Activated CD8-positive, alpha-beta memory T cell treated with anti-CD3 and anti-CD28 coated beads, Interleukin-2, amount 50 U/mL, for 4 hours (primary cell): ENCODE results near the gene ADCY5.

Source experiments
- DNase-seq: peaks from one replicate; pipeline ENCODE4 v3.0.0-alpha.2; 2020

ADCY5 gene

DNA sequence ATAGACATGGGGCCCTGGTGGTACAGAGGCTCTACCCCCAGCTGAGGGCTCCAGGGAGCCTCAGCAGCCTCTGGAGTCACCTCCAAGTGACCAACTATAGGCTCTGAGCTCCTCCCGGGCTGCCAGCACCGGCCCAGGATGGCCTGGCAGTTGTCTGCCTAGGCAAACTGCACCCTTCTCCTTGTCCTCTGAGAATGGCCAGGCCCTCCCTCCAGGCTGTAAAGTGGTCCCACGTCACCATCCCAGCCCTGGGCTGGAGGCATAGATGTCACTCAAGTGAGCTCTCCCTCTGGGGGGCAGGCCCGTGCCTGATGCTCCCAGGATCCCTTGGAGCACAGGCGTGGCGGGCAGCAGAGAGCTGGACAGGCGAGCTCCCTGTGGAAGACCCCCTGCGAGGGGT is 127.1 kb downstream of the ADCY5 start:
- no peak for DNase-seq

GRCh38 chr3:123320221-123320620 is 128.7 kb downstream of the ADCY5 start:
- no peak for DNase-seq

DNA sequence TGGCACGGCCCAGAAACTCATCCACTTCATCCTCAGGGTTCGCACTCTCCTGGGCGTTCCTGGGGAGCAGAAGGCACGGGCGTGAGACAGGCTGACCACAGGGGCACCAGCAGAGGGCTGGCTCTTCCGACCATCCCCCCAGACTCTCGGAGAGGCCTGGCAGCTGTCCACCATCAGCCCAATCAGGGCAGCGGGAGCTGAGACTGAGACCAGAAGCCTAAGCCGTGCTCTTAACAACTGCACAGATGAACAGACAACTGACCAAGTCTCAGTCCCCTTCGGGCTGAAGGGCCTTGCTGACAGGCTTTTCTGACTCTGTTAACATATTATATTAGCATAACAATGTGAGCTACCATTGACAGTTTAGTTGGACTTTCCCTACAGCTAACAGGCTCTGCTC is 129.1 kb downstream of the ADCY5 start:
- DNase-seq, result no peak

DNA sequence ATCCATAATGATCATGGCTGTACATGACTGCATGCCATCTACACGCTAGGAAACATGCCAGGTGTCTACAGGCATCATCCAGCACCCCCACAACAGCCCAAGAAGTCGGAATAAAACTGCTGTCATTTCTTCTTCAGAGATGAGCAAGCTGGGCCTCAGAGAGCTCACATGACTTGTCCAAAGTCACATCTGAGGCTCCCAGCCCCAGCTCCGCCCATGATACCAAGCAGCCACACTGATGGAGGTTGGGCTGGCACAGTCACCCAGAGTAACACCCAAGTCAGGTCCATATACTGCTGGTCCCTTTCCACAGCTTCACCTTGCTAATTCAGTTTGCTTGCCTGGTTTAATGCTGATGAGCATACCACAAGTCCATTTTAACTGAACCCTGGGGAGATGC is 130.5 kb downstream of the ADCY5 start:
- DNase-seq, result no peak

GRCh38 chr3:123317716-123318115 is 131.2 kb downstream of the ADCY5 start:
- no peak for DNase-seq

- no peak for DNase-seq
Observed at GRCh38 chr3:123315271-123315595, 133.7 kb downstream of the ADCY5 start.

DNA sequence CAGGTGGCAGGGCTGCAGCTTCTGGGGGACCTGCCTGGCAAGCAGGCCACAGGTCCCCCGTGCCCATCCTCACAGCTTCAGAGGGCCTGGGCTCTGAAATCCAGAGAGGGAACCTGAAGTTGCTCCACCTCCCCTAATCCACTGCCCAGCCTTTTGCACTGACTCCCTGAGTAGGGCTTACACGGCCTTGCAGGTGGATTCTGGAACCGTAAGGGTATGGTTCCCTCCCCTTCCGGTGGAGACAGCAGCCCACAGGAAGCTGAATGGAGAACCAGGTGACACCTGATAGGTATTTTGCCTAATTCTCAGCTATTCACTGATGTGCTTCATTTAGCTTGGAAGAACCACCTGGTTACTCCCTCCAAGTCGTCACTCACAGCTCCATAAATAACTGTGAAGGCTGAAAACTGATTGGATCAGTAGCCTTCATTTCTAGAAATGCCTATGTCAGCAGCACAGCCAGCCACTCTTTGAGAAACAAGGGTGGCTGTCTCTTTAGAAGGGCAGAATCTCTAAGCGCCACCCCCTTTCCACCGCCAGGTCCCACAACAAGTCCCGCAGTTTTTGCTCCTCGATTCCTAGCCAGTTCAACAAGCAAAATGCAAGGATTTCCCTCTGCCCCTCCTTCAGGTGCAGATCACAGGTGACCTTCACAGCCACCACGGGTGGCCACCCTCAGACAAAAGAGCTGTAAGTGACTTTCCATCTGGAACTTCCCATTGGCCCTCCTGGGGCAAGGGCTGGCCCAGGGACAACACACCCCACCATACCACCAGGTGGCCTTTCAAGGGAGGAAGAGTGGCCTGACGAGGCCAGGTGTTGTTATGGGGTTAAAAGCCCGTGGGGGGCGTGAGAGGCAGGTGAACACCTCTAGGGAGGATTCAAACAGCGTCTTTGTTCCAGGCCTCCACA is 134.3 kb downstream of the ADCY5 start:
- DNase-seq, result no peak

DNA sequence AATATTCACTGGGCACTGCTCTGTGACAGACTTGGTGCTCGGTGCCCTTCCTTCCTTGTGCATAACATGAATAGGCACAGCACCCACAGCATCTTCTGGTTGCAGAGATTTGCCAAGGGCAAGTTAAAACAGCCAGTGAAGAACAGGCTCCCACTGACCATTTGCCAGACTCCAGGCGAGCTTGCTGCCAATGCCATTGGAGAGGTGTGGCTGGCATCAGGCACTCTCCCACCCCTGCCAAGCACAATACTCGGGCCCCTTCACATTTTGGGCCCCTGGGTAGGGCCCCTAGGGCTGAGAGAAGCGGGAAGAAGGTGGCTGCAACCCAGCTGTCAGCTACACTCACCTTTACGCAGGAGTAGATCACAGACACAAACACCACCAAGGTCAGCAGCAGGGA is 135.0 kb downstream of the ADCY5 start:
- DNase-seq, result no peak

DNA sequence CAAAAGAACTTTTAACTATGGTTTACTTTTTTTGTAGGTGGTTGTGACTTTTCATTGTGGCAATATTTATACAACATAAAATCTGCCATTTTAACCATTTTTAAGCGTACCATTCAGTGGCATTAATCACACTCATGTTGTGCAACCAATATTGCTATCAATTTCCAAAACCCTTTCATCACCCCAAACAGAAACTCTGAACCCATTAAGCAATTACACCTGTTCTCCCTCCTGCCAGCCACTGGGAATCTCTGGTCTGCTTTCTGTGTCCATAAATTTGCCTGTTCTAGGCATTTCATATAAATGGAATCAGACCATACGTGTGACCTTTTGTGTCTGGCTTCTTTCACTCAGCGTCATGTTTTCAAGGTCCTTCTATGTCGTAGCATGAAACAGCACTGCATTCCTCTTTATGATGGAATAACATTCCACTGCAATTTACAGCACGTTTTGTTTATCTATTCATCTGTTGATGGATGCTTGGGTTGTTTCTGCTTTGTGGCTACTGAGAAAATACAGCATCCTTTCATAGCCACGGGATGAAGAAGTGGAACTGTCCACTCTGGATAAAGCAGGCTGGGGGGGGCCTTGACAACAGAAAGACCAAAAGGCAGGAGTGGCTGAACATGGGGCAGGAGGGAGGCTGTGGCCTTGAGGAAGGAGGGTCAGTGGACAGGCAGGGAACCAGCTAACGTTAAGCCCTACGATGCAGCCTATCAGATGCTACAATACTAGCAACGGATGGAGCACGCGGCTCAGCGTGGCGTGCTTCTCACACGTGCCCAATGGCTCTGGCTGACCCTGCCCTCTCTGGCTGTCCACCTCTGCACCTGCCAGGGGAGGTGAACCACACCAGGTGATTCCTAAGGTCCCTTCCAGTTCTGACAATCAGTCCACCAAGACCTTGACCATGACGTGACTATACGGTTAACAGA is 136.3 kb downstream of the ADCY5 start:
- DNase-seq, result no peak

DNA sequence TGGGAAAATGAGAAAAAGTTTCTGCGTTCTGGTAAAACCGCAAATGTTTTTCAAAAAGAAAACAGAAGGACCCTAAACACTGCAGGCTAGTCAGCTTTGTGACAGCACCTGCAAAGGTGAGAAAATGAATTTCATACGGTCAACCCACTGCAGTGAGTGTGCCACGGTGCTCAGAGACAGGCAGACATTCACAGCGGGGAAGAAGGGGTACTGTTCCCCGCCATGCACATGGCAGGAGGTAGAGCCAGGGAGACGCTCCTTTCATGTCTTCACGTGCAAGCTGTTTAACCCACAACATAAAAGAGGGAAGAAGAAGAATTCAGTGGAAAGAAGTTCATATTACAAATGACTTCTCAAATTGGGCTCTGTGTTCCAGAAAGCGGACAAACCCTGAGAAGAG is 137.7 kb downstream of the ADCY5 start:
- no peak for DNase-seq

DNA sequence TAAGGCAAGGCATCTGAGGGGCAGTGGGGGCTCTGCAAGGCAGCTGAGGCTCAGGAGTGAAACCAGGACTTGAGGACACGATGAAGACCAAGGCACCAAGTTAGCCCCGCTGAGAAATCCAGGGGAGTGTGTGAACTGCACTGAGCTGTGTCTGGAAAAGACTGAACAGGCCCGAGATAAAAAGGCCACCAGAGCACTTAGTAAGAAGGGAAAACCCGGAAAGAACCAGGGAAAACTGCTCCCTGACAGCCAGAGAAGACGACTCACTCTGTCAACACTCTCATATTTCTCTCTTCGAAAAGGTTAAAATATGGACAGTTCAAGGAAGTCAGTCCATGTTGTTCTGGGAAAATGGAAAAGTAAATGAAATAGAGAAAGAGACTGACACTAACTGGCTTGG is 138.1 kb downstream of the ADCY5 start:
- DNase-seq, result no peak

DNA sequence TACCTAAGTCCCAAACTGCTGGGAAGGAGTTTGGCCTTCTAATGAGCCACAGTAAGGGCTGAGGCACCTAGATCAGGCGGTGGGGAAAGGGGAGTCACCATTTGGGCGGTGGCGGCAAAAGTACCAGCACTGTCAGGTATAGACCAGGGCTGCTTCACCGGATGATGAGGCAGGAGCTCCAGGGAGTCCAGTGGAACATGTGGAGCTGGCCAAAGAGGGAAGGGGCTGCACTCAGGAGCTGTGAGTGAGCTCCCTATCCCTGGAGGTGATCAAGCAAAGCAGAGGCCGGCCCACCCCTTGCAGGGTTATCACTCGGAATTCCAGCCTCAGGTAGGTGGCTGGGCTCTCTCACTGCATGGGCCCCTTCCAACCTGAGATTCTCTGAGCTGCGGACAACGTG is 138.7 kb downstream of the ADCY5 start:
- no peak for DNase-seq

DNA sequence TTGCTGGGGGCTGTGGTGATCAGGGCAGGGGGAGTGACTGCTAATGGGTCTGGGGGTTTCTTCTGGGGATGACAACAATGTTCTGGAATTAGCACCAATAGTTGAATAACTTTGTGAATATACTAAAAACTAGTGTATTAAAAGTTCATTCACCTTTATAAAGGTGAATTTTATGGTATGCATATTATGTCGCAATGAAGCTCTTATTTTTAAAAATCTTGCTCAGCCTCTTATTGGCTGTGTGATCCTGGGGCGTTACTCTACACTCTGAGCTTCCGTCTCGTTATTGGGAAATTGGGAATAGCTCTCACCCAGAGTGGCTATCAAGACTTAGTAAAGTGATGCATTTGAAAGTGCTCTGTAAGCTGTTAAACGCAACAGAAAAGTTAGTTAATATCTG is 141.8 kb downstream of the ADCY5 start:
- no peak for DNase-seq

DNA sequence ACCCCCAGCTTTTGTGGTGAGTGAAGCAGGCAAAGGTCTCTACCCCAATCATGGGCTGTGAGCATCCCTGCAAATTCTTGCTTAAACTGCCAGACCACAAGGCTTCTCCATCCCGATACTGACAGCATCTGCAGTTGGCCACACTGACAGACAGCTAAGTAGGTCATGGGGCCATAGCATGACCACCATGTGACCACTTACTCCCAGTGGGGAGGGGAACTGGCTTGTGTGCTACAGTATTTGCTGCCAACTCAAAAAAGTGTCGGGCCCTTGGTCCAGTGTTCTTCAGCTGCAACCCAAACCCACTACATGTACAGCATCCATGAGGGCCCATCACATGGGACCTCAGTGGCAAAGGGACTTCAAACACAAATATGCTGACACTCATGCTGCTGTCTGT is 143.7 kb downstream of the ADCY5 start:
- DNase-seq, result no peak

- DNase-seq, result no peak
Observed at GRCh38 chr3:123303976-123304560, 144.8 kb downstream of the ADCY5 start.

DNA sequence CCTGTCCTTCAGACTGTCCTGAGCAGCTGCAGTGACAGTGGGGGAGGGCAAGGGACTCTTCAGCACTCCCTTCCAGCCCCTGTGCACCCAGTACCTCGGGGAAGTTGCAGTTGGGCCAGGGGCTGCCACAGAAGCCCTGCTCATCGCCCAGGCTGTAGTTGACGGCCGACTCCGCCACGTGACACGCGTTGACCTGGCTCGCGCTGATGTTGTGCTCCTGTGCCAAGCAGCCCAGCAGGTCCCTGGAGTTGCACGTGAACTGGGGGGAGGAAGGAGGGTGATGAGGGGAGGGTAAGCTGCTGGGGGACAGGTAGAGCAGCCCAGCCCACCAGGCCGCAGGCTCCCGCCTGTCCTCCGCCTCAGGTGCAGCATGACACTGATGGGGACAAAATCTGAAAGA is 145.9 kb downstream of the ADCY5 start:
- no peak for DNase-seq

- no peak for DNase-seq
Observed at GRCh38 chr3:123301331-123302184, 147.3 kb downstream of the ADCY5 start.

DNA sequence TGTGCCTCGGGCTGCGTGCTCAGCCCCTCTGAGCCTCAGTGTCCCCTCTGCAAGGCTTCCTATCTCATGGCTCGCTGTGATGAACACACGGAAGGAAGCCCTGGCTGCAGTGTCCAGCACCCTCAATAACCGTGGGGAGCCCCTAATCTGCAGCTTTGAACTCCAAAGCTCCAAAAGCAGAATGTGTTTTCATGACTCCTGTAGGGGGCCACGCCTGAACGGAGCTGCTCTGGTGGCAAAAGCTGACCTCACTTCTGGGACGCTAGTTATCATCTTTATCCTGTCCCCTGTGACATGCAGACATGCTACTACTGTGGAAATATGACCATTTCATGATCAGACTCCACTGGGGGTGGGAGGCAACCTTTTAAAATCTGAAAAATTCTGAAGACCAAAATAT is 148.3 kb downstream of the ADCY5 start:
- DNase-seq, result no peak

- DNase-seq, result no peak
Observed at GRCh38 chr3:123300056-123300455, 148.8 kb downstream of the ADCY5 start.

- no peak for DNase-seq
Observed at GRCh38 chr3:123299581-123299980, 149.3 kb downstream of the ADCY5 start.

GRCh38 chr3:123298903-123299302 is 150.0 kb downstream of the ADCY5 start:
- DNase-seq, result no peak

DNA sequence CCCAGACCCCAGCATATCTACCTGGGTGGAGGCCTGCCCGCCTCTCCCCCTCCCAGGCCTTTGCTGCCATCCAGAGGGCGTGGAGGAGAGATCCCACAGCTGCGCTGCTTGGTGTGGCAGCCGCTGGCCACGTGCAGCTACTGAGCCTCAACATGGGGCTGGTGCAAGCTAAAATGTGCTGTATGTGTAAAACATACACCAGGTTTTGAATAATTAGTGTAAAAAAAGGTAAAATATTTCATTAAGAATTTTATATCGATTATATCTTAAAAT is 151.3 kb downstream of the ADCY5 start:
- DNase-seq, result no peak
